Fibroblast of peridontal ligament (primary cell): ENCODE measurements around the gene LARP4B.

Source experiments
- DNase-seq: peaks from one replicate; pipeline ENCODE4 v3.0.0-alpha.2; 2010; ENCODE audit errors: extremely low read depth

LARP4B gene

DNA sequence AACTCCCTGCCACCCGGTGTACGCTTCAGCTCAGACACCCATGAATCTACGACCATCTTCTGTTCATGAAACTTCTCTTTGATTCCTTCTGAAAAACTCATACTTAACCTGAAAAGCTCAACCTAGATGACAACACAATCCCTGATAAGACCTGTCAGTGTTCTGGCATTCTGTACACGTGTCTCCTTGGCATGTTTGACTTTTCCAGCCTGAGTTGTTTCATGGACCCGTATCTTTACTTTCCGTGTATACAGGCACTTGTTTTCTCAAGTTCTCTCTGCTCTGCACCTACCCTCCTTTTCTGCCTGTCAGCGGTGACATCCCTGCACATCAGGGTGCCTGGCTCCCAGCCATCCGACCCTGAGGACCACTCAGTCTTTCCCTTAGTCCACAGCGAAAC is 103.3 kb downstream of the LARP4B start:
- no peak for DNase-seq

DNA sequence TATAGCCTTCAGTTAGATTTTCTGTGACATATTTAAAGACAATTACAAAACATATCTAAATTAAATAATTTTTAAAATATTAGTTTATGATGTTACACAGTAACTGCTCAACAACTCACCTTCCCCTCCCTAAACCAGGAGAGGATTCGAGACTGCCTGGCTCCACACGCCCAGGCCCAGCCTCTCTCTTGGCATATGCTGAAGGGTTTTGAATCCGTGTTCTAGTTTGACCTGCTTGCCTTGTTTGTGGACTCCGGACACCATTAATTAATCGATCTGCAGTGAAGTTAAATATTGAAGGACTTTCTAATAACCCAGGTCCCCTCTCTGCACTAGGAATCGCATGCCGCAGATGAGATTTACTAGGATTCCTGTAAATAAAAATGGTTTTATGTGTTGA is 106.6 kb downstream of the LARP4B start:
- DNase-seq: no peak

DNA sequence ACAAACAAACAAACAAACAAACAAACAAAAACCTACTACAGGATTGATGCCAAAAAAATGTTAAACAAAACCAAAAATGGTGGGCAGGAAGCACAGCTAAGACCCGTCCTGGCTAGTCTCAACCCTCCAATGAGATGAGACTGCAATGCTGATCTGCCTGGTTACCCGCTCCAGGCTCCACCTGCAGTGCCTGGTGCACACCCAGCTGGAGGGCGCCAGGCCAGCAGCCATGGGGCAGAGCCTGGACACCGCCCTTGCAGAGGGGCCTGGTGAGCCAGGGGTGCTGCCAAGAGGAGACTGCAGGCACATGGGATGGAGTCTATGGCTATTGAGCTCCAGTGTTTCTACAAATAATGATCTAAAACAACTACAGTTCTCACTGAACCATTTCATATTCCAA is 107.0 kb downstream of the LARP4B start:
- no peak for DNase-seq

DNA sequence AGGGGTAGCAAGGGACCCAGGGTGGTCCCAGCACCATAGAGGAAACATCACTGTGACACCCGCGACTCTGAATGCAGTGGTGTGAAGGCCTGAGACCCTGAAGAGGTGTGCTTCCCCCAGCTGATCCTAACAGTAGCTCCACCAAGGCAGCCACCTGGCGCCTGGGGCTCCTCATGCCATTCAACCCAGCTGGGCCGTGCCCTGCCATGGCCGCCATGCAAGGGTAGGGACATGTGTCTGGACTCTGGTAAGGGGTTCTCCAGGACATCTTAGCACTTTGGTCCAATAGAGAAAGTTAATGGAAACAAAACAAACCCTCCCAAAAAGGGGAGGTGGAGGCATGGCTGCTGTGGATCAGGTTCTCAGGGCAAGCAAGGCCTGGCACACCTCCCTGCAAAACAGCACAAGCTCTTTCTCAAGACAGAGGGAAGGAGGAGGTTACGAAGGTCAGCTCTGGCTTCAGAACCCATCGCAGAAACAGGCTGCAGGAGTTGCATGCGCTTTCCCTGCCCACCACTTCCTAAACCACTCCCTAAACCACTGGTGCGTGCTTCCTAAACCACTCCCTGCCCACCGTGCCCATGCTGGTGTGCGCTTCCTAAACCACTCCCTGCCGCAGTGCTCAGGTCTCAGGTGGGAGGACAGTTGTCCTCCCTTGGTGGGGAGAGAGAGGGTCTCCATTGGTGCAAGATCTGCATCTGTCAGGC is 108.7 kb downstream of the LARP4B start:
- no peak for DNase-seq

DNA sequence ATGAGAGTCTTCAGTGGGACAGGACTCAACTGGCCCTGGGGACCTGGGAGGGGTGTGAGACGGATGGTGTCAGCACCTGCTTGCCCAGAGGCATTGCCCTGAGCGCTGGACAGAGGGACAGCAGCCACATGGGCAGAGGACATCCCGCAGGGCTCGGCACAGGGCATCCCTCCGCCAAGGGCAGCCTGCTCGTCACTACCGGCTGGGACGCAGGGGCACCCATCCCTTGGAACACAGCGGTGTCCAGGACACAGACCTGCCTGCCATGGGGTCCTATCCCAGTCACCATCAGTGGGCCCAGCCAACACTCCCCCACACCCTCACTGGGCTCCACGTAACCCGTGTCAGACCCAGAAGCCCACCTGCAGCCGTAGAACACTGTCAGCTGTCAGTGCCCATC is 109.3 kb downstream of the LARP4B start:
- DNase-seq: no peak

DNA sequence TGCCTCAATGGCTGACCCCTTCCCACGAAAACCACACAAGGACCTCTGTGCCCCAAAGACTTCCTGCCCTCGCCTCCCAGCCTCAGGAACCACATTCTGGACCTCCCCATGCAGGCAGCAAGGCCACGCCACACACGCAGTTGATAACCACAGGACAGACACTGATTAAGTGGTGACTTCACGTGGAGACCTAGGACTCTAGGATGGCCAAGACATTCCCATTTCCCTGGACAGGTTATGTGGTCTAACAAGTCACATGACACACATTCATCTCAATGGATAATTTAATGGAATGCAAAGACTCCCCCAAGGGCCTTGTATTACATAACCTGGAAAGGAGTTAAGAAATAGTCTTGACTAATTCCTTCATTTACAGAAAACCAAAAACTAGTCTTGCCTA is 110.2 kb downstream of the LARP4B start:
- DNase-seq: peak; percentile 55

DNA sequence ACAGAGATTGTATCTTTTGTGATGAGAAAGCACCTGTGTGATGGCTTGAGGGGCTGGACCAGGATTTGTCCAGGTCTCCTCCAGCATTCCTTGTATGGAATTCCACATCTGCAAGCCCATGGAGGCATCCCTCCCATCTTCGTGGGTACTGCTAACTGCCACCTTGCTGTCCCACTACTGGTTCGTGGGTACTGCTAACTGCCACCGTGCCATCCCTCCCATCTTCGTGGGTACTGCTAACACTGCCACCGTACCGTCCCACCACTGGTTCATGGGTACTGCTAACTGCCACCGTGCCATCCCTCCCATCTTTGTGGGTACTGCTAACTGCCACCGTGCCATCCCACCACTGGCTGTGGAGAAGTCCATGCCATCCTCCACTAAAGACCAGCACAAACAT is 111.7 kb downstream of the LARP4B start:
- no peak for DNase-seq

DNA sequence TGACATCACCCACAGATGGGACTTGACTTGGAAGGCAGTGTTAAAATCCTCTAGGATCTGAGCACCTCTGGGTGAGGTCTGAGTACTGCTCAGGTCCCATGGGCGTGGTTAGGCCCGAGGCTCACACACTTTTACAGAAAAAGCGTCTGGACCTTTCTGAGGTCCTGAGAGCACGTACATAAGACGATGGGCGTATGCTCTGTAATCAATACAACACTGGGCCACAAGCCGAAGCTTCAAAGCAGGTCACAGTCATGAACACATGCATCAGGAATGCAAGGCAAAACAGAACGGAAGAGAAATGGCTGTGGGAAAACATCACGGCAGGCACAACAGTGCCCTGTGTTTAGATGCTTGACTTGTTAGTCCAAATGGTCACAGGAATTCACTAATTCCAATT is 112.2 kb downstream of the LARP4B start:
- DNase-seq: peak; percentile 29

DNA sequence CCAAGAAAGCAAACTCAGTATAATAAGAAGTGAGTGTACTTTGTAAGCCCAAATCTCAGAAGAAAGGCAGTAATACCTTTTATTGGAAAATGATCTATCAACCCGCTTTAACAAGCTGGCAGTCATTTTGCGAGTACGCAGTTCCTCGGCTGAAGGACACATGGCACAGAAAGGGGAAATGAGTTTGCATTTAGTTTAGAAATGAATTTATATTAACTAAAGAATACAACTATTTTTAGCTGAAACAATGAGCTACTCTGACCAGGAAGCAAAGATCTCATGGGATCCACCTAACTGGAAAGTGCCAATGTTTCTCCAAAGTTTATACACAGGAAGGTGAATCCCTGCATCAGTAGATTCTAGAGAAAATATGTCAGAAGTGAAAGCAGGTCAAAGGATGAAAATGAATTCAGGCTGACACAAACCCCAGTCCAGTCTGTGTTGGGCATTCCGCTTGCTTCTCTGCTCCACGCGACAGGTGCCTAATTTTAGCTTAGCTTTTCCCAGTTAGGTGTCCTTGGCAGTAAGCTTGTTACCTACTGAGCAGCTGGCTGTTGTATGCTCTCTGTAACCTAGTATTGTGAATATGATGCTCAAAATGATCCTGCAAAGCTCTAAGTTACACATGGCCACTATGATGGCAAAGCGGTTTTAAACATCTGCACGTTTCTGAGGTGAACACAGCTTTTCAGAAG is 112.8 kb downstream of the LARP4B start:
- DNase-seq: no peak

DNA sequence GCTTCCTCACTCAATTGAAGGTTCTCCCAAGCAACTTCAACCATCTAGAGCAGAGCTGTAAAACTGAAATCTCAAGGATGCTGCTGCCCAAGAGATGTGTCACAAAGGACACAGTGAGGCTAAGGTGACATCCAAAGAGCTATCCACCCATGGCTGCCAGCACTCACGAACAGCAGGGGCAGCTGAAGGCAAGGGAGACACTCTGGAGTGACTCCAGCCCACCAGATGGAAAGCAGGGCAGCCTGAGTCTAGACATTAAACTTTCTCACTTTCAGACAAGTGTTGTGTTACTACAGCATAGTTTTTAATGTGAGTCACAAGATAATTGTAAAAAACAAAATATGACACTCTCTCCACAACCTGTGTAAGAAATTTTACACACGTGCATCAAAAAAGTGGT is 113.5 kb downstream of the LARP4B start:
- DNase-seq: no peak

DNA sequence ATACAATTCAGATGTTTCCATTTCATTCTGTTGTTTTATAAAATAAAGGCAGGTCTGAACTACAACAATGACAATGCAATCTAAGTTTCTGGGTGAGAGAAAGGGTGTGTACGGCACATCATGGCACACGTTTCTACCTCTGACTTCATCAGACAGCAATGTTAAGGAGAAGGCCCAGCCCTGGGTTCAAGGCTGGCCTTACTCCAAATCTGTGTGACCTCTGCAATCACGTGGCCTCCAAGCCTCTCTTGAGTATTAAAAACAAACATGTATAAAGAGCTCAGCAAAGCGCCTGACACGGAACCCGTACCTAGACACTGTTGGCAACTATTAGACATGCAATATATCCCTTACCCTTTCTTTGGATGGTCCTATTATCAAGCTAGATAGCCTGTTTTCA is 114.1 kb downstream of the LARP4B start:
- no peak for DNase-seq

DNA sequence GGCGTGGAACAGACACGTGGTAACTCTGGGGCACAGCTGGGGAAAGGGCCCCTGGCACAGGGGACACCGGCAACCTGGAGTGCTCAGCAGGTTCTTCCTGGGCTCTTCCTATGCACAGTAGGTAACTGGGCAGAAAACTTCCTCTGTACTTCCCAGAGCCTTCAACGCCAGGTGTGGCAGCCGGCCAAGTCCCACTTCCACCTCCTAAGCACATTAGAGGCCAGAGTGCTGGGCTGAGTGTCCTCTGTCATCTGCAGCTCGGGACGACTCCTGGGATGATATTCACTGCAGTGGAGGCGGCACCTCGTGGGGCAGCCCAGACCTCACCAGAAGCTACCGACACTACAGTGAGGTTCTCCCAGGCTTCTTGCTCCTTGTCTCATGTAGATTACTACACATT is 114.5 kb downstream of the LARP4B start:
- no peak for DNase-seq

DNA sequence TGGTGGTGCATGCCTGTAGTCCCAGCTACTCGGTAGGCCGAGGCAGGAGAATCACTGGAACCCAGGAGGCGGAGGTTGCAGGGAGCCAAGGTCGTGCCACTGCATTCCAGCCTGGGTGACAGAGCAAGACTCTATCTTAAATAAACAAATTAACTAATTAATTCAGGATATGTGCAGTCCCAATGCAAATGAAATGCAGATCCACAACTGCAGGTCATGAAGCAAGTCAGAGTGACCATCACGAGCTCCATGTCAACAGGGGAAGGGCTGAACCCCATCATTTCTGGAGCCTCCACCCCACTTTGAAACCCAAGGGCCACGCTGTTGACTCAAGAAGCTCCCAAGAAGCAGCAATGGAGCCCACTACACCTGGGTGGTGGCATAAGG is 115.4 kb downstream of the LARP4B start:
- DNase-seq: no peak

DNA sequence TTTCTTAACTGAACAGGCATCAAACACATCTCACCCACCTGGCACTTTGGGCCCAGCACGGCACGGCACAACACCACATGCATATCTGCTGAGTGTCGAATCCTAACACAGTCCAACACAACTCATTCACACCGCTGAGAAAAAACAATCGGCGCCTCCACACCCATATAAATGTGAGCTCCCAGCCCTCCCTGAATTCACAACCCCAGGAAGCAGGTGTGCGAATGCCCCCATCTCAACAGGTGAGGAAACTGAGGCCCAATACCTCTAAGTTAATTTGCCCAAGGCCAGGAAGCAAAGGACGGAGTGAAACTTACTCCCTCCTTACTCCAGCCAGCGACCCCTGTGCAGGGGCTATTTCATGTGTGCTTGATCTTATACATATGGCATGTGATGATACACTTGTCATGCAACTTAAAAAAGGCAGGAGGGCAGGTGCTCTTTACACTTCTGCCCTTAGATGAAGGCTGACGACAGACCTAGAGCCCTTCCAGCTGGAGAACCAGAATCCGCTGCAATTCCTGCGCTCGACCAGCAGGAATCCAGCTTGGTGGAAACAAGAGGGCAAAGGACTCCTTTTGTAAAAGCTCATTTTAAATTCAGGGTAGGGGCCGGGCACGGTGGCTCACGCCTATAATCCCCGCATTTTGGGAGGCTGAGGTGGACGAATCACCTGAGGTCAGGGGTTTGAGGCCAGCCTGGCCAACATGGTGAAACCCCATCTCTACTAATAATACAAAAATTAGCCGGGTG is 116.0 kb downstream of the LARP4B start:
- DNase-seq: no peak

DNA sequence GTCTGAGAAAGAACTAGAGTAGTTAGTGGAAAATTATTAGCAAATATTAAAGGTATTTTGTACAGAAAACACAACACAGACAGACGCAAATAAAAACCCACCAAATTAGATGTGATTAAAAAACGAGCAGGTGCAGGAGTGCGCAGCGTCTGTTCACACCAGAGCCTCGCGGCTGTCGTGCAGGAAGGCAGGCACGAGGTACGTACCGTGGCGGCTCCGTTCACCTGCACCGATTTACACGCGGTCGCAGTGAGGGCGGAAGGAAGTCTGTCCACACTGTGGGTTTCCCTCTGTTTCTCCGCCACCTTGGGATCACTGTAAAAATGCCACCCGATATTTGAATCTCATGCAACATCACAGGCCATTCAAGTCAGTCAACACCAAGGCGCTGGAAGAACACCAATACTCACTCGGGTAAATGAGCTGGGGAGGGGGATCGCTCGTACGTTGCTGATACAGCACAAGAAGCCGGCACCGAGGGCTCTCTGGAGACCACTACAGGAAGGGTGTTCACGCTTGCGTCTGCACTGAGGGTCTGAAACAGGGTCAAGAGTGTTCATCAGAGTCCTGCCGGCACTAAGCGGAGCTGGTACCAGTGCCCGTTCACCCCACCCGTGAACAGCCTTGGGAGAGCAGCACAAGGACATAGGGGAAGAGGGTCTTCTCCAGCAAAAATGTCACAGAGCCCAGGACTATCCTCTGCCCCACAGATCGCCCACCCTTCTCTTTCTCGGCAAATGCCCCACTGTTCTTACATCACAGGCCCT is 116.8 kb downstream of the LARP4B start:
- DNase-seq: no peak

DNA sequence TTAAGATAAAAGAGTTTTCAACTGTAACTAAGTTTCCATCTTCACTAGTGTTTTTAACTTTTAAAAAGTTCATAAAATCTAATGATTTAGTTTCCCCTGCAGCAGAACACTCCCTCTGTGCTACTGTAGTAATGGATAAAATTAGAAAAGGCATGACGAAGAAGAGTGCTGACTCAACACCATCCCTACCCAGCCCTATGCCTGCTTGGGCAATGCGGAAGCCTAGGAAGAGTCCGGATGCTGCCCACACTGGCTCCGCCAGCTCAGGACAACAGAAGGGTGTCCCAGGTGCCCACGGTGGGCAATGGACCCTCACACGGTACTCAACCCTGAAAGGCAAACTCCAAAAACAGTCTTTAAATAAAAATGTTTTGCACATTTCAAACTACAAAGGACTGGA is 118.2 kb downstream of the LARP4B start:
- no peak for DNase-seq

DNA sequence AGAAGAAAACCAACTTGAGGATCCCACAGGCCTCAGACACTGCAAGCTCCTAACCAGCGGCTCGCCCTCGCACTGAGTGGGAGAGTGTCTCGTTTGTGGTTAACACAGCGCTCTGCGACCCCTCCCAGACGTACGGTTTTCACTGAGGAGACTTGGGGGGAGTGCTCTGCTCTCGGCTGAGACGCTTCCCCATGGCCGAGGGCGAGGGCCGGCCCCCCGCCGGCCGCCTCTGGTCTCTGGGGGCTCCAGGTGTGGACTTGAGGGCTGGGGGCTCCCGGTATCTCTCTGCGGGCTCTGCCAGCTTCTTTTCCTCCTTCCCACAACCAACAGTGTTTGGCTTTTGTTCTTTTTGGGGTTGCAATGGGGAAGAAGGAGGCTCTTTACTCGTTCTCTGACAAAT is 118.7 kb downstream of the LARP4B start:
- no peak for DNase-seq

DNA sequence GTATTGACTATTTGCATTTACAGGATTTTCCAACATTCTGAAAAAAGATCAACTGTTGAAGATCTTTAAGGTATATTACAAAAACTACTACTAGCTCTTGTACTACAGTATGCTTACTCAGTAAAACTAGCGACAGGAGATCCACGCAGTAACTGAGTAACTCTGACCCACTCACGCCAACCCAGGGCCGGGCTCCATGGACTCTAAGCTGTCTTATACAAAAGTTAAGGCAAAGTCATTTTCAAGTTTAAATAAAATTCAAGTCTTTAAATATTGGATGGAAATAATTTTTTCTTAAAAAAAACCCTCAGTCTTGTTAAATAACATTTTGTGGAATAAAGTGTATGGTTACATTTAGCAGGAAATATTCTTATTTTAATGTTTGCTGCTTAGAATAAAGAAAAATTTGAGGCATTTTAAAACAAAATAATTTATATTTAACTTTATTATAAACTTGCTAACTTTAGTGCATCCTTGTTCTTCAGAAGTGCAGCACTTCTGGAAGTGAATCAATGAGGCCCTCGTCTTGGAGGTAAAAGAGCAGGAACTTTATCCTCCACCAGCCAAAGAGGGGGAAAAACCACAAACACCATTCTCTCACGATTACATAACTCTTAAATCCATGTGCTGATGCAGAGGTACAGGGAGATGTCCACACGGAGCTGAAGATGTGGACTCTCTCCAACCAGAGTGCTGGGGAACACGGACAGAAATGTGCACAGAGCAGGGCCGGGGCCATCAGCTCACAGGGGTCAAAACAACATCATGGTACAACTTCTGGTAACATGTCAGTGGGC is 119.9 kb downstream of the LARP4B start:
- no peak for DNase-seq

DNA sequence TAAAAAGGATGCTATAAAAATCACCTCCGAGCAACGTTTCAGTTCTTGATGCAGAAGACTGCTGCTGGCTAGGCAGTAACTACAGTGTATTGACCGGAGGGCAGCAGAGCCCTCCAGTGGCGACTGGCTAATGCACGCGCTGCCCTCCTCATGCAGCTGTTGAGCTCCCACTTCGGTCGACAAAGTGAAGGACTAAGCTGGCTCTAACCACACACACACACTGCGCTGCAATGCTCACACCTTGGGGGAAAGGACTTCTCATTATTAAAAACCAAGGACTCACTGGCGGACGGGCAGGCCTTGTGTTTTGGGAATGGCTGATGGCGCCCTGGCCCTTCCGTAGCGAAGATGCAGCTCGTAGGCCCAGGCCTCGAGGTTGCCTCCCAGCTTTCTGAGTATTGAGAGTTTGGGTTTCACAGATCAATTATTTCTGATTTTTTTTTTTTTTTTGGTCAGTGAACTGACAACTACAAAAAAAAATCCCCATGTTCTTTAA is 121.1 kb downstream of the LARP4B start:
- DNase-seq: peak; percentile 22

DNA sequence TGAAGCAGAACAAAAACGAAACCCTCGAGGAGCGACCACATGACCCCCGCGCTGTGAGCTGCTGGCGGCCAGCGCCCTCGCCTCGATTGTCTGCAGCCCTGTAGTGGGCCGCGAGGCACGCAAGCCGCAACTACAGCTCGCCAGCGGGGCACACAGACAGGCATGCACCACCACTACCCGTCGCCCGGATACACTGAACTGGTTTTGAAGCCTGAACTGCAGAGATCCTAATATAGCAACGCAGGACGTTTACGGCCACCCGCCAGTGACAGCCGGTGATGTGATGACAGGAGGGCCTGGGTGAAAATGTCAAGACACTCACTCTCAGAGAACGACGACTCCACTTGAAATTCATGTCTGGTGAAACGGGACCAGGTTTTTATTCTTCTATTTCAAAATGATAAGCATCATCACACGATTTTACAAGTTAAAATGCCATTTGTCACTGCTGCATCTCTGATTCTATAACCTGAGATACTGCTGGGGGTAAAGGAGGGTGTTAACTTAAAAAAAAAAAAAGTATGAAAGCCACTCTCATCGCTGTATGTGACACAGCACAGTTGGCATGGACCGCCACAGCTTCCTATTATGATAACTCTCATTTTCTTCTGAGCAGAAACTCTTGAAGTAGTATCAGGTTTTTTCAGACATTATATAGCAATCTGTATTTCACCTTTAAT is 121.7 kb downstream of the LARP4B start:
- DNase-seq: no peak

DNA sequence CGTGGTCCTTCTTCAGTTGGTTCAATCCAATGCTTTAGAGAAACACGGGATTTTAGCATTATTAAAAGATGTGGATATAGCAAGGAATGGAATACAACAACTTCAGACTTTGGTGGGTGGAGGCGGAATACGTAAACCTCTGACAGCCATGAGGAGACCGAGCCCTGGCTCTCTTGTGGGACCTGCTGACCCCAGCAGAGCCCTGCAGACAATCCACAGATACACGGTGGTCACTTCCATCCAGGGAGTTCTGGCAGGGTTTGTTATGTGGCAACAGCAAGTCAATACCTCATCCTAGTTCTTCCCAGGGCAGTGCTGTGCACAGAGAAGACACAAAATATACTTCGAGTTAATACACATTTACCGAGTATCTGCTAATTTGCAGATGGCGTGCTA is 123.5 kb downstream of the LARP4B start:
- DNase-seq: no peak
